ENCODE results near the gene CUL4A. TPM values are rescaled to one million over a fixed set of nuclear protein-coding genes. Genes with fewer than 3 reads are reported as not detected.

The CUL4A gene
- total RNA-seq: 91.0 and 110 TPM in 2 replicates

GRCh38 chr13:113209336-113209758 lies at the start of gene CUL4A:
Gene CUL4A (plus strand): TSS chr13:113209613. CDS start chr13:113209628, 15 bp downstream.

DNA sequence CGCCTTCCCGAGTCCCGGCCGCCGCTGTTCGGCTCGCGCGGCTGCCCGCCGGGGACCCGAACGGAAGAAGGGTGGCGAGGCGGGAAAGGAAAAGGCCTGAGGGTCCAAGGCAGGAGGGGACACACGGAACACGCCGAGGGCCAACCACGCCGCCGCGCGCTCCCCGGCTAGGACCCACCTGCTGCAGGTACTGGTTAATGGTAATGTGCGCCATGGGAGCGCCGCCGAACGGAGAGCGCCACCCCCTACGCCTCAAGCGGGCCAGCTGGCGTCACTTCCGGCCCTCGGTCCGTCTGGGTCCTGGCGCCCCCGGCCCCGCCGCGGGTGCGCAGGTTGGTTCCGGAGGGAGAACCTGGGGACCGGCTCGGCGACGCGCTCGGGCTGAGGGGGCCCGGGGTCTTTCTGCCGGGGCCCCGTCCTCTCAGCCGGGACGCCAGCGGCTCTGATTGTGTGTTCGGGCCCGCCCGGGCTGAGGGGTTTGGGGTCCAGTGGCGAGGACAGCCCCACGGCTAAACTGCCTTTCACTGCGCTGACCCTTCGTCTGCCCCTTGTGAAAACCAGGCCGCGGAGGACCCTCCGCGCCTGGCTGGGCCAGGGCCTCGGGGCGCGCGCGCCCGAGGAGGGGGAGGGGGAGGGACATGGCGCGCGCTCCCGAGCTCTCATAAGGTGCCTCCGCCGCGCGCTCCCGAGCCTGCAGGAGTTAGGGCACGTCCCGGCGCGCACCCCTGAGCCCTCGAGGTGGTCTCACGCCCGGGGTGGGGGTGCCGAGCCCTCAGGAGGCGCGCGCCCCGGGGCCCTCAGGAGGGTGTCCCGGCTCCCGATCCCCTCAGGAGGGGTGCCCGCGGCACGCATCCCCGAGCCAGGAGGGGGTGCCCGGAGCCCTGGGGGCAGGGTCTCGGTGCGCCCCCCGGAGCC lies 735 bp upstream of the CUL4A start, which contains the start of gene PCID2:
Gene PCID2, minus strand, starts transcription at position 249 of the 915 bp plus-strand sequence. Its CDS starts 35 bp downstream, at position 214.

GRCh38 chr13:113296823-113297369 lies 87.5 kb downstream of the CUL4A start, which contains the start of gene LAMP1:
Gene LAMP1 (plus strand): TSS chr13:113297239. CDS start chr13:113297435, 196 bp downstream.

Other genes with a start within 250 kb of the CUL4A start
- gene MCF2L, start 240.4 kb upstream of the CUL4A start, total RNA-seq: 10.4 and 11.5 TPM in 2 replicates
- not detected in 2 replicates for gene F7, start 103.8 kb upstream of the CUL4A start, total RNA-seq
- gene F10, start 86.8 kb upstream of the CUL4A start, total RNA-seq: under 0.01 TPM in 1 of 2 replicates, not detected in the other
- gene PROZ, start 51.0 kb upstream of the CUL4A start, total RNA-seq: not detected in 2 replicates
- 54.8 and 55.3 TPM in 2 replicates for gene PCID2, start 944 bp upstream of the CUL4A start, total RNA-seq
- 206 and 249 TPM in 2 replicates for gene LAMP1, start 87.6 kb downstream of the CUL4A start, total RNA-seq
- 0.34 and 0.43 TPM in 2 replicates for gene GRTP1, start 154.5 kb downstream of the CUL4A start, total RNA-seq
- 0.34 and 0.54 TPM in 2 replicates for gene ADPRHL1, start 243.9 kb downstream of the CUL4A start, total RNA-seq

Data from dermis lymphatic vessel endothelial cell (primary cell).